A673 (cell line): ENCODE results near the gene SLC25A39. TPM values are rescaled to one million over a fixed set of nuclear protein-coding genes. Genes with fewer than 3 reads are reported as not detected.

Experiments used
- BruUV-seq: library from RNA; stranded (reverse); fragments of 400-500 nt; replicated peaks from 2 replicates; lab custom pipeline; 2021; lab: Mats Ljungman, UMichigan
- CTCF ChIA-PET: fragments of 300-600 bp; sonication (Branson Sonifier 250); formaldehyde crosslinking; loops from one replicate; lab custom pipeline; 2022; ENCODE audit warnings: antibody characterized with exemption; lab: Charles Lee
- POLR2A ChIA-PET: fragments of 300-600 bp; sonication (Branson Sonifier 250); formaldehyde crosslinking; loops from one replicate; lab custom pipeline; 2022; ENCODE audit warnings: antibody characterized with exemption; ENCODE audit not compliant: low non-redundant PET; lab: Charles Lee
- DNase-seq: peaks from one replicate; pipeline ENCODE4 v3.0.0-alpha.2; 2015; ENCODE audit warnings: low spot score
- H3K27ac ChIP-seq: fragments of 200-600 bp; sonication (generic); 2 replicates; pipeline ENCODE4 v1.5.1; 2016; ENCODE audit warnings: mixed run types, low read depth, mild to moderate bottlenecking, mixed read lengths, antibody characterized with exemption, low read length; ENCODE audit not compliant: poor library complexity, severe bottlenecking
- H3K27me3 ChIP-seq: fragments of 200-600 bp; sonication (generic); replicated peaks from 2 replicates; pipeline ENCODE4 v1.6.1; 2017; ENCODE audit warnings: mixed run types, low read depth, mild to moderate bottlenecking, mixed read lengths, antibody characterized with exemption, low read length; ENCODE audit not compliant: insufficient read depth, poor library complexity
- H3K36me3 ChIP-seq: fragments of 200-600 bp; sonication (generic); 2 replicates; pipeline ENCODE4 v1.6.1; 2016; ENCODE audit warnings: mixed run types, mild to moderate bottlenecking, mixed read lengths, antibody characterized with exemption, low read length; ENCODE audit not compliant: insufficient read depth, poor library complexity, severe bottlenecking
- H3K4me1 ChIP-seq: fragments of 200-600 bp; sonication (generic); 2 replicates; pipeline ENCODE4 v1.6.1; 2017; ENCODE audit warnings: mixed run types, mild to moderate bottlenecking, mixed read lengths, antibody characterized with exemption, low read length; ENCODE audit not compliant: insufficient read depth, poor library complexity, severe bottlenecking
- H3K4me3 ChIP-seq: fragments of 200-600 bp; sonication (generic); 2 replicates; pipeline ENCODE4 v1.5.1; 2016; ENCODE audit warnings: low read depth, mixed run types, mild to moderate bottlenecking, mixed read lengths, low read length; ENCODE audit not compliant: poor library complexity, severe bottlenecking
- H3K9me3 ChIP-seq: fragments of 200-600 bp; sonication (generic); 2 replicates; pipeline ENCODE4 v1.6.1; 2016; ENCODE audit warnings: mixed run types, low read depth, mild to moderate bottlenecking, mixed read lengths, antibody characterized with exemption, low read length; ENCODE audit not compliant: poor library complexity, severe bottlenecking
- EZH2 ChIP-seq: fragments of 200-600 bp; sonication (generic); IDR thresholded peaks from 2 replicates; pipeline ENCODE4 v1.6.1; 2017; ENCODE audit warnings: borderline replicate concordance, low read depth, mild to moderate bottlenecking, mixed read lengths, antibody characterized with exemption, low read length; ENCODE audit not compliant: poor library complexity, severe bottlenecking
- intact Hi-C: fragments of 100-400 bp; cut with micrococcal nuclease; formaldehyde crosslinking; loops from one replicate; pipeline ENCODE4 v1.10.0; 2022; ENCODE audit not compliant: unreplicated experiment
- total RNA-seq: library from RNA; stranded (reverse); gene quantifications from 2 replicates; pipeline ENCODE4 v1.2.3, GENCODE V29; 2021
- TF ChIP-seq, protein P1 (sequence below): fragments of 300-800, 200-600 bp; sonication (generic); conservative IDR thresholded peaks from 2 replicates; pipeline ENCODE4 v1.5.1; 2017; ENCODE audit warnings: low read depth, mild to moderate bottlenecking, antibody characterized with exemption, low read length, moderate library complexity, mixed read lengths

The SLC25A39 gene
- total RNA-seq, 1 experiment from 2014 or later: 75.5 TPM

DNA sequence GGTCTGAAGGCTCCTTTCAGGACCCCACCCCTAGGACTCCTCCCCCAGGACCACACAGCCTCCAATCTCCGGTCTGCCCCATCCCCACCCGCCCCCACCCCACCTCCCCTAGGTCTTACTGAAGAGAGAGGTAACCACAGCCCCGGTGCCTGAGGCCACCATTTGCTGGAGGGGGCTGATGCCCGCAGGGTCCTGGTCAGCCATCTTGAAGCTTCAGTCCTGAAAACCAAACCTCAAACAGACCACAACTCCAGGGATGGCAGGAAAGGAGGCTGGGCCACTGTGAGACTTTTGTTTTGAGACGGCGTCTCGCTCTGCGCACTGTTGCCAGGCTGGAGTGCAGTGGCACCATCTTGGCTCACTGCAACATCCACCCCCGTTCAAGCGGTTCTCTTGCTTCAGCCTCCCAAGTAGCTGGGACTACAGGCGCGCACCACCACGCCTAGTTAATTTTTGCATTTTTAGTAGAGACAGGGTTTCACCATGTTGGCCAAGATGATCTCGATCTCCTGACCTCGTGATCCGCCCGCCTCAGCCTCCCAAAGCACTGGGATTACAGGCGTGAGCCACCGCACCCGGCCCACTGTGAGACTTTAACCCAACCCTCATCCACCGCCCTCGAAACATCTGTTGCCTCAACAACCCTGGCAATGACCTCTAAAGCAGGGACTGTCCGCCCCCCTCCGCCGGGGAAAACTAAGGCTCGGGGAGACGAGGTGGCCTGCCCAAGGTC is 1.1 kb downstream of the SLC25A39 start:
- Histone ChIP-seq H3K36me3 (no peaks in the 10 kb centered on the region), H3K4me3 (peak overlapping the region; percentile 67), H3K27me3 (no peaks in the 10 kb centered on the region), H3K4me1 (no peaks in the 10 kb centered on the region), H3K27ac (peak overlapping the region; percentile 75), H3K9me3 (no peaks in the 10 kb centered on the region)
- intact Hi-C loops: no loop called here
- TF ChIP-seq EZH2: no peak
- TF ChIP-seq, protein P1, sequence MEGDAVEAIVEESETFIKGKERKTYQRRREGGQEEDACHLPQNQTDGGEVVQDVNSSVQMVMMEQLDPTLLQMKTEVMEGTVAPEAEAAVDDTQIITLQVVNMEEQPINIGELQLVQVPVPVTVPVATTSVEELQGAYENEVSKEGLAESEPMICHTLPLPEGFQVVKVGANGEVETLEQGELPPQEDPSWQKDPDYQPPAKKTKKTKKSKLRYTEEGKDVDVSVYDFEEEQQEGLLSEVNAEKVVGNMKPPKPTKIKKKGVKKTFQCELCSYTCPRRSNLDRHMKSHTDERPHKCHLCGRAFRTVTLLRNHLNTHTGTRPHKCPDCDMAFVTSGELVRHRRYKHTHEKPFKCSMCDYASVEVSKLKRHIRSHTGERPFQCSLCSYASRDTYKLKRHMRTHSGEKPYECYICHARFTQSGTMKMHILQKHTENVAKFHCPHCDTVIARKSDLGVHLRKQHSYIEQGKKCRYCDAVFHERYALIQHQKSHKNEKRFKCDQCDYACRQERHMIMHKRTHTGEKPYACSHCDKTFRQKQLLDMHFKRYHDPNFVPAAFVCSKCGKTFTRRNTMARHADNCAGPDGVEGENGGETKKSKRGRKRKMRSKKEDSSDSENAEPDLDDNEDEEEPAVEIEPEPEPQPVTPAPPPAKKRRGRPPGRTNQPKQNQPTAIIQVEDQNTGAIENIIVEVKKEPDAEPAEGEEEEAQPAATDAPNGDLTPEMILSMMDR: no peak
- CTCF ChIA-PET: no interaction called here
- POLR2A ChIA-PET: no interaction called here
- DNase-seq: no peak
- no TSS peak for BruUV-seq

DNA sequence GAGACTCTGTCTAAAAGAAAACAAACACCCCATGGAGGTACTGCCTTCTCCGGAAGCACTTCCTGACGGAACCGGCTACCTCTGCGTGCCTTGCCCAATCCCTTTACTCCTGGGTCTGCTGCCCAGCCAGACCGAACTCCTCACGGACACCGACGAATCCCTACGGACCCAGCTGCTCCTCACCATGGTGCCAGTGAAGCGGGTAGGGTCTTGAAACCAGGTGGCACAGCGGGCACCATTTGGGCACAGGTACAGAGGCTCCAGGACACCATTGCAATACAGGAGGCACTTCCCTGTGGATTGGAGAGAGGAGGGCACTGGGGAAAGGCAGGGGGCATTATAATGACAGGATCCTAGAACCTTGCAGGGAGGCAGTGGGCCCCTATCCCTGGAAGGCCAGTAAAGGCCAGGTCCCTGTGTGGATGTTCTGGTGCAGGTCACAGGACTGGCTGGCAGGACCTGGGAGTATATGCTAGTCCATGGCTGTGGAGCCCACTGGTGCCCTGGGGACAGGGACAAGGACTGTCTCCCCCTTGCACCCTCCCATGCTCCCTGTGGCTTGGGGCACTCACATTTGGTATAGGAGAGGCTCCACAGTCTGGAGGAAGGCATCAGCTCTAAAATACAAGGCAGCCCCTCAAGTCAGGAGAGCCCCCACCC is 2.3 kb downstream of the SLC25A39 start:
- no peak for TF ChIP-seq EZH2
- TF ChIP-seq, protein P1: no peak
- H3K4me1 ChIP-seq: no peaks in the 10 kb centered on the region
- H3K27ac ChIP-seq: no peak overlapping the region
- no peaks in the 10 kb centered on the region for H3K27me3 ChIP-seq
- no peak overlapping the region for H3K4me3 ChIP-seq
- H3K36me3 ChIP-seq: no peaks in the 10 kb centered on the region
- intact Hi-C loops: no loop called here
- no peaks in the 10 kb centered on the region for H3K9me3 ChIP-seq
- CTCF ChIA-PET: no interaction called here
- POLR2A ChIA-PET: no interaction called here
- DNase-seq: no peak
- BruUV-seq: no TSS peak

DNA sequence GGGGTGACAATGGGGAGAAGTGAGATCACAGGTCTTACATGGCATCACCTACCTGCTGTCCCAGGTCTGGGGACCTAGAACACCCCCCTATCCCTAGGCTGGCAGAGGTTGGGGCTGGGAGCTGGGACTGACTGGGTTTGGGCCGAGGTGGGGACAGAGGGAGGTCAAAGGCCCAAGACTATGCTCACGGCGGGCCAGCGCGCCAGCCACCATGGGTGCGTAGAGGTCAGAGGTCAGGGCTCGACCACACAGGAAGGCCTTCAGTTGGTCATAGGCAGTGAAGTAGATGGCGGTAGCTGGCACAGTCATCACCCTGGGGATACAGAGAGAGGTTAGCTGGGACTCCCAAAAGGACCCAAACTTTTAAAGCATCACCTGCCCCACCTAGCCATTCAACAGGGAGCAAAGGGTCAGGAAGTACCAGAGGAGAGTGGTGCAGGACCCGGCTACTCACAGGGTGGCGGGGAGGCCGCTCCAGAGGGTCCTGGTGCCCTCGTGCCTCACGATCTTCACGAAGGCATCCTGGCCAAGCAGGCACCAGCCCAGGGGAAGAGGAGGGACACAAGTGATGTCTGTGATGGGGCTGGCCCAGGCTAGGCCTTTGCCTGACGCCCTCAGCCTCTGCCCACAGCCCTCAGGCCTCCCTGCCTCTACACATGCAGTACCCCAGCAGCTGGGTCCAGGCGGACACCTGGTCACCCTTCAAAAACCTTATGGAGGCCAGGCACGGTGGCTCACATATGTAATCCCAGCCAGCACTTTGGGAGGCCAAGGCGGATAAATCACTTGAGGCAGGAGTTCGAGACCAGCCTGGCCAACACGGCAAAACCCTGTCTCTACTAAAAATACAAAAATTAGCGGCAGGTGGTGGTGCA is 3.1 kb downstream of the SLC25A39 start:
- Histone ChIP-seq H3K36me3 (no peaks in the 10 kb centered on the region), H3K4me1 (no peaks in the 10 kb centered on the region), H3K4me3 (no peak overlapping the region), H3K9me3 (no peaks in the 10 kb centered on the region), H3K27ac (no peak overlapping the region), H3K27me3 (peaks cover under 1% of the 10 kb centered on the region)
- DNase-seq: no peak
- BruUV-seq: no TSS peak
- TF ChIP-seq, protein P1: no peak
- no peak for TF ChIP-seq EZH2
- intact Hi-C loops: no loop called here
- CTCF ChIA-PET: no interaction called here
- POLR2A ChIA-PET: no interaction called here
